ENCODE results near the gene TBXAS1.
"Not testable (repeated sequence)": the region's sequence is repeated elsewhere in the genome, so short reads cannot be mapped to it uniquely, and the experiment has no call there.

Gene TBXAS1

GRCh38 chr7:139902436-139903102 is 73.5 kb downstream of the TBXAS1 start:
- no peak for DNase-seq (ENCODE audit: extremely low read depth, low read depth)
- TF ChIP-seq CTCF (IDR thresholded peaks at IDR 0.05; ENCODE audit: low read depth, low read length): no peak

- DNase-seq (ENCODE audit: extremely low read depth, low read depth): not testable (repeated sequence)
These were observed 74.0 kb downstream of the TBXAS1 start for GRCh38 chr7:139903103-139903477.

- DNase-seq (ENCODE audit: extremely low read depth, low read depth): no peak
- no peak for TF ChIP-seq CTCF (IDR thresholded peaks at IDR 0.05; ENCODE audit: low read depth, low read length)
These were observed 77.8 kb downstream of the TBXAS1 start for GRCh38 chr7:139906879-139907278.

GRCh38 chr7:139908792-139909191 is 79.7 kb downstream of the TBXAS1 start:
- TF ChIP-seq CTCF (IDR thresholded peaks at IDR 0.05; ENCODE audit: low read depth, low read length): no peak
- DNase-seq (ENCODE audit: extremely low read depth, low read depth): no peak

- no peak for DNase-seq (ENCODE audit: extremely low read depth, low read depth)
- no peak for TF ChIP-seq CTCF (IDR thresholded peaks at IDR 0.05; ENCODE audit: low read depth, low read length)
These were observed 80.5 kb downstream of the TBXAS1 start for GRCh38 chr7:139909379-139910050.

GRCh38 chr7:139913021-139913844 is 84.2 kb downstream of the TBXAS1 start:
- no peak for DNase-seq (ENCODE audit: extremely low read depth, low read depth)
- no peak for TF ChIP-seq CTCF (IDR thresholded peaks at IDR 0.05; ENCODE audit: low read depth, low read length)

GRCh38 chr7:139913845-139914135 is 84.7 kb downstream of the TBXAS1 start:
- no peak for DNase-seq (ENCODE audit: extremely low read depth, low read depth)
- TF ChIP-seq CTCF (IDR thresholded peaks at IDR 0.05; ENCODE audit: low read depth, low read length): no peak
